Ovary (tissue), 3 donors: Measurements from ENCODE around the gene TTLL10.

ENCODE experiments used
- EP300 ChIP-seq: sonication (generic); formaldehyde crosslinking; IDR thresholded peaks from one replicate; pipeline ENCODE4 v1.6.1; 2017; ENCODE audit warnings: antibody characterized with exemption
- POLR2A ChIP-seq: fragments of 450-650 bp; IDR thresholded peaks from one replicate; pipeline ENCODE4 v1.6.1; 2017; ENCODE audit warnings: antibody characterized with exemption, mild to moderate bottlenecking, moderate library complexity
- TF ChIP-seq, protein P1 (sequence below), 3 donors: fragments of 450-650 bp in 2 of 3; fragments of 200-600 bp in 1 of 3; IDR thresholded peaks; one replicate each; pipeline versions ENCODE4 v1.5.1 to v1.8.0; 2016 to 2022; ENCODE audit warnings: antibody characterized with exemption in 3 of 3, mild to moderate bottlenecking in 1 of 3
- donor health status: DM: no; HTN: no; CAD: no.

DNA sequence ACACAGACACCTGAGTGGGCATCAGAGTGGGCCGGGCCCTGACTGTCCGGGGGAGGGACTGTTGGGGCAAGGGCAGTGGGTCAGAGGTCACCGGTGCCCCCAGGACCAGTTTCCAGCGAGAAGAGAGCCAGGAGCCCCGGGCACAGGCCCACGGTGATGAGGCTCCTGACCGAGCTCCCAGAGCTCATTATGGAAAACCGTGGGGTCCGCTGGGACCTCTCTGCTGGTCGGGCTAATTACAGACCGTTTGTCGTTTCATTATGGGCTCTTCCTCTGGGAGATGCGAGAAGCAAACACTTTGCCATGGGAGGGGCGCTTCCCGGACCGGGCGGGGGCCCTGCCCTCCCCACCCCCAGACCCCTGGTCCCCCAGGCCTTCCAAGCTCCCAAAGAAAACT, 12.0 kb upstream of the TTLL10 start:
- TF ChIP-seq, protein P1, sequence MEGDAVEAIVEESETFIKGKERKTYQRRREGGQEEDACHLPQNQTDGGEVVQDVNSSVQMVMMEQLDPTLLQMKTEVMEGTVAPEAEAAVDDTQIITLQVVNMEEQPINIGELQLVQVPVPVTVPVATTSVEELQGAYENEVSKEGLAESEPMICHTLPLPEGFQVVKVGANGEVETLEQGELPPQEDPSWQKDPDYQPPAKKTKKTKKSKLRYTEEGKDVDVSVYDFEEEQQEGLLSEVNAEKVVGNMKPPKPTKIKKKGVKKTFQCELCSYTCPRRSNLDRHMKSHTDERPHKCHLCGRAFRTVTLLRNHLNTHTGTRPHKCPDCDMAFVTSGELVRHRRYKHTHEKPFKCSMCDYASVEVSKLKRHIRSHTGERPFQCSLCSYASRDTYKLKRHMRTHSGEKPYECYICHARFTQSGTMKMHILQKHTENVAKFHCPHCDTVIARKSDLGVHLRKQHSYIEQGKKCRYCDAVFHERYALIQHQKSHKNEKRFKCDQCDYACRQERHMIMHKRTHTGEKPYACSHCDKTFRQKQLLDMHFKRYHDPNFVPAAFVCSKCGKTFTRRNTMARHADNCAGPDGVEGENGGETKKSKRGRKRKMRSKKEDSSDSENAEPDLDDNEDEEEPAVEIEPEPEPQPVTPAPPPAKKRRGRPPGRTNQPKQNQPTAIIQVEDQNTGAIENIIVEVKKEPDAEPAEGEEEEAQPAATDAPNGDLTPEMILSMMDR (IDR thresholded peaks at IDR 0.05): no peak
- TF ChIP-seq POLR2A (no peak), EP300 (no peak)
